COLO668 (cell line): Measurements from ENCODE around the gene HECTD1.
"Not testable (repeated sequence)": the region's sequence is repeated elsewhere in the genome, so short reads cannot be mapped to it uniquely, and the experiment has no call there.

Source experiments
- DNase-seq: peaks from one replicate; lab custom pipeline; 2025; ENCODE audit not compliant: unreplicated experiment; lab: John Stamatoyannopoulos, UW

HECTD1 gene

DNA sequence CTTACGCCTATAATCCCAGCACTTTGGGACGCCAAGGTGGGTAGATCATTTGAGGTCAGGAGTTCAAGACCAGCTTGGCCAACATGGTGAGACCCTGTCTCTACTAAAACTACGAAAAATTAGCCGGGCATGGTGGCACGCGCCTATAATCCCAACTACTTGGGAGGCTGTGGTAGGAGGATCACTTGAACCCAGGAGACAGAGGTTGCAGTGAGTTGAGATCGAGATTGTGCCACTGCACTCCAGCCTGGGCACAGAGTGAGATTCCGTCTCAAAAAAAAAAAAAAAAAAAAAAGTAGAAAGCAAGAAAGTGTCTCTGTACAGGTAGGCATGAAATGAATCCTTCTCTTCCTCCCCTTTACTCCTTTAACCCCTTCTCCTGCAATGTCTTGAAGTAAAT is 111.8 kb downstream of the HECTD1 start:
- DNase-seq = not testable (repeated sequence)

DNA sequence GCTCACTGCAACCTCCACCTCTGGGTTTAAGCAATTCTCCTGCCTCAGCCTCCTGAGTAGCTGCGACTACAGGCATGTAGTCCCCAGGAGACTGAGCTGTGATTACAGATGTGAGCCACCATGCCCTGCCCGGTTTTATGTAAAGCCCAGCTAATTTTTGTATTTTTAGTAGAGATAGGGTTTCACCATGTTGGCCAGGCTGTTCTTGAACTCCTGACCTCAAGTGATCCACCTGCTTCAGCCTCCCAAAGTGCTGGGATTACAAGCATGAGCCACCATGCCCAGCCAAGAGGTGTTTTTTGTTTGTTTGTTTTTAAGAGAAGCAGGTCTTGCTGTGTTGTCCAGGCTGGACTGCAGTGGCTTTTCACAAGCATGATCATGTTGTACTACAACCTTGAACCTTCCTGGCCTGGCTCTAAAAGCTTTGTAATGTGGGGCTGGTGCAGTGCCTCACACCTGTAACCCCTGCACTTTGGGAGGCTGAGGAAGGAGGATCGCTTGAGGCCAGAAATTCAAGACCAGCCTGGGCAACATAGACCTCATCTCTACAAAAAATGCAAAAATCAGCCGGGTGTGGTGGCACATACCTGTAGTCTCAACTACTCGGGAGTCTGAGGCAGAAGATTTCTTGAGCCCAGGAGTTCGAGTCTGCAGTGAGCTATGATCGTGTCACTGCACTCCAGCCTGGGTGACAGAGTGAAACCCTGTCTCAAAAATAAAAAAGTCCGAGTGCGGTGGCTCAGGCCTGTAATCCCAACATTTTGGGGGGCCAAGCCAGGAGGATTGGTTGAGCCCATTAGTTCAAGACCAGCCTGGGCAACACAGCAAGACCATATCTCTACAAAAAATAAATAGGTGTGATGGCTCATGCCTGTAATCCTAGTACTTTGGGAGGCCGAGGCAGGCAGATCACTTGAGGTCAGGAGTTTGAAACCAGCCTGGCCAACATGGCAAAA is 113.4 kb downstream of the HECTD1 start:
- DNase-seq = not testable (repeated sequence)

DNA sequence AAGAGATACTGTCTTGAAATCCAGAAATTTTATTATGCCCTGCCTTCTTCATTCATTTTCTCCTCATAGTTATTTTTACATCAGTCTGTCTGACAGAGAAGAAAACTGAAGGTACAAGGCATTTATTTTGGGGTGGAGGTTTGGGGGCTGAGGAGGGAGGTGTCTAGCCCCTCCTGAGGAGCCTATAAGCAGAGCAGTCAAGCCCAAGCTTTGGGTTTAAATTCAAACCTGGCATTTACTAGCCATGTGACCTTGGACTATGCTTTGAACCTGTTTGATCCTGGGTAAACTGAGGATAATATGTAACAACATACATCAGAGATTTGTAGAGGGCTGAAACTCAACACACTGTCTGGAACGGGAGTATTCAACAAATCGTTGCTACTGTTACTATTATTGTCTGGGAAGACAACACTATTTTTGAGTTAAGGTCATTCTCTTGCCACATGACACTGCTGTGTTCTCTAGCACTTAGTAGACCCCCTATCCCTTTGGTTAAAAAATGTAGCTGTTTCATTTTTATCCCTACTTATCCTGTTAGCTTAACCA is 115.4 kb downstream of the HECTD1 start:
- DNase-seq = no peak

DNA sequence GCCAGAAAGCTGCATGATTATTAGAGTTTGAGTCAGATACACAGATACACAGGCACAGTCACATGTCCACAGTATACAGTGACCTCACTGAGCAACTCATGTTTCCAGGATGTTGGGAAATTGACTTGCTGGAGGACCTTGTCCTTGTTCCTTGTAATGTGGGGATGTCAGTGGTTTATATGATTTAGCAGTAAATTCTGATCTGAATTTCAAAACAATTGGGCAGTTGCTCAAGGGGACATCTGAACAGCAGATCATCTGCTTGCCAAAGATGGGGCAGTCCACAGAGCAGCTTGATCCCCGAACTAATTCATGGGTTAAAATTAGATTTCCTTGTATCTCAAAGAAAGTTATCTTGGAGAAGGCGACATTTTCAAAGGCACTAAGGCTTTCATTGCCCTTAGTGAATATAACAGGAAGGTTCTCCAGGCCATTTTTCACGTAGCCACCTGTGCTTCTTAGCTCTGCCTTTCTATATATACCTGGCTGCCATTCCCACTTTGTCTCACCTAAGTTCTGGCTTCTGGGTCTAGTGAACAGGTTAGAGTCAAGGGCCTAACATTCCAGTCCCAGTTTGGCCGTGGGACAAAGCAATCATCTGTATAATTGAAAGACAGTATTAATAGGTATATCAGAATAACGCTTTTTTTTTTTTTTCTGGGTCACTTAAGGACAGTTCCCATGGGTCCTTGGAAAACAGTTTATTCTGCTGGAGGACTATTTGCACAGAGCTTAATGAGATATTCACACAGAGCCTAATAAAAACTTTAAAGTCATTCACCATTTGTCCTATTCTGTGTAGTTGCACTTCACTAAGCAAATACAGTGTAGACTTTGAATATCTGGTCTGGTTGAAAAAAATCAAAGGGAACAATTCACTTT is 116.5 kb downstream of the HECTD1 start:
- no peak for DNase-seq

DNA sequence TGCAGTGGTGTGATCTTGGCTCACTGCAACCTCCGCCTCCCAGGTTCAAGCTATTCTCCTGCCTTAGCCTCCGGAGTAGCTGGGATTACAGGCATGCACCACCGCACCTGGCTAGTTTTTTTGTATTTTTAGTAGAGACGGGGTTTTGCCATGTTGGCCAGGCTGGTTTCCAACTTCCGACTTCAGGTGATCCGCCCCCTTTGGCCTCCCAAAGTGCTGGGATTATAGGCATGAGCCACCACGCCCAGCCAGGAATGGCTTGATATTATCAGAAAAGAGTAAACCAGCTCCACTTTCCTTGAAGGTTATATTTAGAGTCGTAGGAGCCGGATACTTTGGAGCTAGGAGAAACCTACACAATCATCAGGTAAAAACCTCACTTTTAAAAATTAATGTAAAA is 121.1 kb downstream of the HECTD1 start:
- not testable (repeated sequence) for DNase-seq

DNA sequence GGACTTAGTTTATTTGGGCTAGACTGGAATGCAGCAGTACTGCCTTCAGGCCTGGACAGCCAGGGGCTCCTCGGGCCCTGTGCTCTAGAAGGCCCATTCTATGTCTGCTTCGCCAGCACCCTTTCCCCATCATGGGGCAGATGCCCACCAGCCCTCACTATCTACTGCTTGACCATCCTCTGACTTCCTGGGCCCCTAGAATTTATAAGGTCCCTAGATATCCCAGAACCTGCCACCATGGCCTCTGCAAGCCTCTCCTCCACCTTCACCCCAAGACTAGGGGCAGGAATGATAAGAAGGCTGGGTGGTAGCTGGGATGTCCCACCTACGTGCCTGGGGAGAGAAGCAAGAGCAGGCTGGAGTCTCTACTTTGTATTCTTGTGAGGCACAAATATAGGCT is 122.6 kb downstream of the HECTD1 start:
- no peak for DNase-seq

DNA sequence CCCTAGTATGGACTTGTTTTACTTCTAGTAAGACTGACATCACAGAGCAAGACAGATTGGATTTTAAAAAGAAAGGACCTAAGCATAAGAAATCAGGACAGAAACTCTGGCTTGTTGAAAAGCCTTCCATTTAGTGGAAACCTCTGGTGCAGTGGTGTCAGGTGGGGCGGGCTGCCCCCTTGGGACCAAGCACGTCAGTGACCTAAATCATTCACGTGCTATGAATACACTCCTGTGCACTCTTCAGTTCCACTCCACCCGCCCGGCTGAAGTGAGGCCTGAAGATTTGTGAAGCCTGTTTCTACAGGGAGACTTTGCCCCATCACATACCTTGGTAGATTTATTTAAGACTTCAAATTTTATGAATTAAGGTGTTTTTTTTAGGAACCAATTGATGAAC is 123.2 kb downstream of the HECTD1 start:
- no peak for DNase-seq

DNA sequence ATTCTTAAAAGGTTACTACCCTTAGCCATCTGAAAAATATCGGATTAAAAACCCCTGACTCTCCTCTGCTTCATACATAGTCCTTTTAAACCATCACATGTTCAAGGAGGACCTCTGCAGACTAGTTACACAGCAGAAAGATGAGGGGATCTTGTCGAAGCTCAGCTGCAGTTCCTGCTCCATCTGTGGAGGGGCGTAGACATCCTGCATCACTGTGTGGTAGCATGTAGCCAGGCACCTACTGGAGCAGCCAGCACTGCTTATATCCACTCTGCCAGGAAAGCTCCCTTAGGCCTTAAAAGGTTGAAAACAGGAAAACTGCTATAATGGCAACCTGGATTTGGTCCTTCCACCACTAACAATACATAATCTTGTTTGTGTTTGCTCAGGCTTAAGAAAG is 123.8 kb downstream of the HECTD1 start:
- DNase-seq = no peak

DNA sequence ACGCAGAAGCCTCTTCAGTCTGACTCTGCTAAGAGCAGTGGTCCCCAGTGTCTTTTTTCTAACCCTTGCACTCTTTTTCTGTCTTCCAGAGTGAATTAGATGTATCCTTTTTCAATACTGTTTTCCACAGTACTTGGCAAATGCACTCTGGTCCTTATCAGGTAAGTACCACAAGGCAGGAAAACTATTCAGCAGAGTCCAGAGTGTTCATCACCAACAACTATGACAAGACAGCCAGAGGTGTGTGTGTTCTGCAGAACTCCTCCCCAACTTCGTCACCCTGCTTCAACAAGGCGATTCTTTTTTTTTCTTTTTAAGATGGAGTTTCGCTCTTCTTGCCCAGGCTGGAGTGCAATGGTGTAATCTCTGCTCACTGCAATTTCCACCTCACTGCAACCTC is 127.1 kb downstream of the HECTD1 start:
- DNase-seq = no peak

DNA sequence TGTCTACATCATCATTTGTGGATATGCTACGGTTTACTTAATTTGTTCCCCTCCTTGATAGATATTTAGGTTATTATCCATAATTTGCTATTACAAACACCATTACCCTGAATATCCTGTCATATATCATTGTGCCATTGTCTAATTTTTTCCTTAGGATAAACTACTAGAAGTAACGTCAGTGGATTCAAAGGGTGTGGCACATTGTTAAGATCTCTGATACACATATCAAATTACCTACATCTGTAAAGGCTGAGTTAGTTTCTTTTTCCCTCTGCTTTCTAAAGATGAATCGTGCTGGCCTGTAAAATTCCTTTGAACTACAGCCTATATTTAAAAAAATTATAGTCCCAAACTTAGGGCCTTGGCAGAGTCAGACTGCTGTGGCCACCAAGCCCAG is 127.5 kb downstream of the HECTD1 start:
- no peak for DNase-seq

DNA sequence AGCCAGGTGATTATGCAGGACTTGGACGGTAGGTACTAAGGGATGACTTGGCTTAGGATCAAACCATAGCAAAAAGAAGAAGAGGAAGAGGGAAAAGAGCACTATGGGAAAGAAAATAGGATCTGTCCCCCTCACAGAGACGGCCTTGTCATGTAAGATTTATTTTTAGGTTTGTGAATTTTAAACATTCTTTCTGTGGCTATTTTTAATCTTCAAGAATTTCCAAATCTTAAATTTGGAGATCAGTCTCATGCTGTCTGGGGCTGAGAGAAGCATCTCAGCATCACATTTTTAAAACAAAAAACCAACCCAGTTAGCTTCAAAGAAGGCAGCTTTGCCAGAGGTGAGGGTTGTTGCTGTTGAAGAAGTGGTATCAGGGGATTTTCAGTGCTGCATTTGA is 128.8 kb downstream of the HECTD1 start:
- no peak for DNase-seq

DNA sequence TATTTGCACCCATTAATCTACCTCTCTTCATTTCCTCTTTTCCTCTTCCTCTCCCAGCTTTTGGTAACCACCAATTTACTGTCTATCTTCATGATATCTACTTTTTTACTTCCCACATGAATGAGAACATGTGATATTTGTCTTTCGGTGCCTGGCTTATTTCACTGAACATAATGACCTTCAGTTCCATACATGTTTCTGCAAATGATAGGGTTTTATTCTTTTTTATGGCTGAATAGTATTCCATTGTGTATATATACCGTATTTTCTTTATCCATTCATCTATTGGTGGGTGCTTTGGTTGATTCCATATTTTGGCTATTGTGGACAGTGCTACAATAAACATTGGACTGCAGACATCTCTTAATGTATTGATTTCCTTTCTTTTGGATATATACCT is 132.4 kb downstream of the HECTD1 start:
- DNase-seq = no peak

DNA sequence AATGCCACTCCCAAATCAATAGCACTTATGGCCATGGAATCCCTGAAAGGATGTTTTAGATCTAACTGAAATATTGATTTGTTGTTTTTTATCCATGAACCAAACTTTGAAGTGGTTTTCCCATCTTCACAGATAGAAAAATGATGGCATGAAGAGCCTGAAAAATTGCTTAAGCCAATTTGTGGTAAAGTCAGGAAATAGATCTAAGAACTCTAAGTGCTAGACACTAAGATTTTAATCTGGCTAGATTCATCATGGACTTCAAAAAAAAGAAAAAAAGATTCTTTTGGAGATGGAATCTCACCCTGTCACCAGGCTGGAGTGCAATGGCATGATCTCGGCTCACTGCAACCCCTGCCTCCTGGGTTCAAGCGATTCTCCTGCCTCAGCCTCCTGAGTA is 136.4 kb downstream of the HECTD1 start:
- DNase-seq = no peak

DNA sequence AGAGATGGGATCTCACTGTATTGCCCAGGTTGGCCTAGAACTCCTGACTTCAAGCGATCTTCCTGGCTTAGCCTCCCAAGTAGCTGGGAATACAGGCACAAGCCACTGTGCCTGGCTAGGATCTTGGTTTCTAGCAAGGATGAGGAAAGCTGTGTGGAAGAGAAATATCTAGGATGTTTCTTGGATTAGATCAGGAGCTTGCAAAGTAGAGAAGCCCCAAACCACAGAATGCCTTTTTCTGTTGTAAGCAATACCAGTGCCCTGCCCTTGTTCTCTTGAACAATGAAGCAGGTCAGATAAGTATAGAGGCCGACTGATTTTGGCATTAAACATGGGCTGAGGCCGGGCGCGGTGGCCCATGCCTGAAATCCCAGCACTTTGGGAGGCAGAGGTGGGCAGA is 137.2 kb downstream of the HECTD1 start:
- no peak for DNase-seq

DNA sequence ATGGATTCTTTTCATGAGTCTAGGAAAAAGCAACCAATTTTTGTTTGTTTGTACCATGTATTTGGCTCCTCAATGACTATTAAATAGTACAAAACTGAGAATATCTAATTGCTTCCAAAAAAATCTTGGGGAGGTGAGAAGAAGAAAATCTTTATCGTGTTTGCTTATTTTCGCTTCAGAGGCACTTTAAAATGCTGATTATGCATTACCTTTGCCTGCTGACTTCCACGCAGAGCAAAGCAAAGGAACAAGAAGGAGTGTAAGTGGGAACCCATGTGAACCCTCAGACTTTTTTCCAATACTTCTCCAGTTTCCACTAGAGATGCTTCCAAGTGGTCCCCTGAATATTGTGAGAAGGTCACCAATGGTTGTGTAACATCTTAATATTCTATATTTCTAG is 138.2 kb downstream of the HECTD1 start:
- DNase-seq = no peak

DNA sequence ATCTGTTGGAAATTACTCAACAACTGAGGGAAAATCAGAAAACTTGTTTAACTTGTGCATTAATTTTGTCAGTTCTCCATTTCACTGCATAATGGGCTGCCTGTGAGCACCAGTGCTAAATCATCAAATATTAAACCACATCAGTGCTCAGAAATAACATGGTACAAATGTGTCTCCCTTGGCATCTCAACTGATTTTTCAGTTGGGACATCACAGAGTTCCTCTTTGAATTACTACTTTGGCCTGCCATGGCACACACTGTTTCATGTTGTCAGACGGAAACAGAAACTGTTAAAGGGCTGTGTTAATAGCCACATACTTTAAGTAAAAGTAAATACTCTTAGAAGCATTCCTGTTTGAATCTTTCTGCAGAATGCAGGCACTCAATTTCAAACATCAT is 139.4 kb downstream of the HECTD1 start:
- DNase-seq = no peak

DNA sequence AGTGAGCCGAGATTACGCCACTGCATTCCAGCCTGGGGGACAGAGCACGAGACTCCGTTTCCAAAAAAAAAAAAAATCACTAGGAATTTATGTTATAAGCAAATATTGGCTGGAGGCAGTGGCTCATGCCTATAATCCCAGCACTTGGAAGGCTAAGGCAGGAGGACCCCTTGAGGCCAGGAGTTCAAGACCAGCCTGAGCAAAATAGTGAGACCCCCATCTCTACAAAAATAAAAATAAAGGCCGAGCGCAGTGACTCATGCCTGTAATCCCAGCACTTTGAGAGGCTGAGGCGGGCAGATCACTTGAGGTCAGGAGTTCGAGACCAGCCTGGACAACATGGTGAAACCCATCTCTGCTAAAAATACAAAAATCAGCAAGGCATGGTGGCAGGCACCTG is 144.7 kb downstream of the HECTD1 start:
- DNase-seq = not testable (repeated sequence)

DNA sequence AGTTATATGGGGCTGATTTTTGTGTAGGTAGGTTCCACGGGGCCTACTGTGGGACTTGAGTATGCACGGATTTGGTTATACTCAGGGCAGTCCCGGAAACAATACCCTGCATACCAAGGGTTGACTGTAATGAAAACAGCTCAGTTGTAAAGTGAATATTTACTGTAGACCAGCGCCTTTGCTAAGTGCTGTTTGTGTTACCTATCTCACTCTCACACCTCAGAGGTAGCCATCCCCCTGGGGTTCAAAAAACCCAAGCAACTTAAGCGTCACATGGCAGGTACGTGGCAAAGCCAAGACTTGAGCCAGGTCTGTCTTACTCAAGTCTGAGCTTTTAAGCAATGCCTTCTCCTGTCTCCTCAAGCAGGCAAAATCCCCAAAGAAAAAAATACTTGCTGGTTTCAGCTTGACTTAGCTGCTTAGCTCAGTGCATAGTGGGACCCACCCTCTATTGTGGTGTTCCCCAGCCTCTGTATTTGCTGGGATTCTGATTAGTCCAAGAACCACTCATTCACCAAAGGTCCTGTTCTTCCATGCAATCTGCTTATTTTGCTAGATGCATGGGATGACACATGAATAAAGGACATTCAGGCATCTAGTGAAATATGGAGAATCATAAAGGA is 147.2 kb downstream of the HECTD1 start:
- no peak for DNase-seq

DNA sequence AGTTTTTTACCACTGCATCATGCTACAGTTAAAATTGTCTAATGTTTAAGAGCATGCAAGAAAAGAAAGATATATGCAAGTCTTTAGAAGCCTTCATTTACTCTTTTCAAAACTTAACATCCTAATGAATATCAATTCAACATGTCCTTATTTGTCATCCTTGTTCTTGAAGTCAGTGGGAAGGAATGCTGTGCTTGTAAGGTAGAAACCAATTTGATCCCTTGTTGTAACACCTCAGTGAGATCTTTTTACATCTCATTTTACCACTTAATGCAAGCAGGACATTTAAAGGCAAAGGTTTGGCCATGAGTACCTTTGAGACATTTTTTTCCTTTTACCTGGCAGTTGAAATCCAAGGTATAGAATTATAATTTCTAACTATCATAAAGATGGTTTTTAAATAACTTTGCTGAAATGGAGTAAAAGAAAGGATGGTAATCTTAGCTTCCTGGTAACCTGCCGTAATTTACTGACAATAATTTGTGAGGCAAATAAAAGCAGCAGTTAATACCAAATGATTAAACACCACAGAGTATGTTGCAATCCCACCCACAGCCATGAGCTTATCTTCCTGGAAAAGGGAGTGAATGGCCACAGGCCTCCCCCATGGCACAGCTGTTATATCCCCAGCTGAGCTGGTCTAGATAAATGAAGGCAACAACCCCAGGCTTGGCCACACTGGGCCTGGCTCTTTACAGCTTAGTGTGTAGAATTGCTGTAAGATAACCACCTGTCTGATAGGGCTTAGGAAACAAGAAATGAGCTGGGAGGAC is 148.3 kb downstream of the HECTD1 start:
- DNase-seq = no peak

DNA sequence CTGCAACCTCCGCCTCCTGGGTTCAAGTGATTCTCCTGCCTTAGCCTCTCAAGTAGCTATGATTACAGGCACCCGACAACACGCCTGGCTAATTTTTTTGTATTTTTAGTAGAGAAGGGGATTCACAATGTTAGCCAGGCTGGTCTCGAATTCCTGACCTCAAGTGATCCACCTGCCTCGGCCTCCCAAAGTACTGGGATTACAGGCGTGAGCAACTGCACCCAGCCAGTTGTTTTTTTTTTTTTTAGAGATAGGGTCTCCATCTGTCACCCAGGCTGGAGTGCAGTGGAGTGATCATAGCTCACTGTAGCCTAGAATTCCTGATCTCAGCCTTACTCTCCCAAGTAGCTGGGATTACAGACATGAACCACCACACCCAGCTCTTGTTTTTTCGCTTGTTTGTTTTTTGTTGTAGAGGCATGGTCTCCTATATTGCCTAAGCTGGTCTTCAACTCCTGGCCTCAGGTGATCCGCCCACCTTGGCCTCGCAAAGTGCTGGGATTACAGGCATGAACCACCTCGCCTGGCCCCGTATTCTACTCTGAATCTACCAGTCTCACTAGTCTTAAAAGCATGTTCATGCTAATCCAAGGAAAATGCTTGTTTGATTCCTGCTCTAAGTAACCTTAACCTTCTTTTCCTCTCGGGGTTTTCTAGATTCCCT is 149.8 kb downstream of the HECTD1 start:
- DNase-seq = no peak
